Left lobe of liver (tissue), 2 donors: ENCODE data around the gene TMEM141. TPM values are rescaled to one million over a fixed set of nuclear protein-coding genes. Genes with fewer than 3 reads are reported as not detected.

Experiments used
- ATAC-seq: fragments of 200-7000 bp; cut with Tn5 transposase; one replicate; pipeline ENCODE4 v1.9.1; 2020; ENCODE audit warnings: mild to moderate bottlenecking, moderate library complexity
- DNase-seq: peaks from one replicate; pipeline ENCODE4 v3.0.0-alpha.2; 2020; ENCODE audit warnings: low spot score
- total RNA-seq: library from RNA; stranded (reverse); gene quantifications from one replicate; pipeline ENCODE4 v1.2.1, GENCODE V29; 2021
- donor health status: DM: no; HTN: no; CAD: no; lungs with moderate emphysema.
- donor health status: DM: no; HTN: yes; CAD: no.

Gene TMEM141
- total RNA-seq, 1 donor from 2014 or later = 55.1 TPM

GRCh38 chr9:136842380-136842948 is 51.3 kb downstream of the TMEM141 start, which contains the start of gene AJM1:
Gene AJM1 (plus strand): TSS chr9:136842478. CDS start chr9:136844415, 1,937 bp downstream.
- ATAC-seq (peak; percentile 58), DNase-seq (peak; percentile 72)

Other genes starting within 250 kb of the TMEM141 start
- 31.9 TPM for gene NOTCH1, start 245.3 kb upstream of the TMEM141 start, total RNA-seq
- 42.3 TPM for gene EGFL7, start 128.4 kb upstream of the TMEM141 start, total RNA-seq
- 213 TPM for gene AGPAT2, start 103.9 kb upstream of the TMEM141 start, total RNA-seq
- 3.0 TPM for gene DIPK1B, start 78.8 kb upstream of the TMEM141 start, total RNA-seq
- gene LCN10, start 48.4 kb upstream of the TMEM141 start, total RNA-seq = 0.15 TPM
- gene LCN6, start 42.8 kb upstream of the TMEM141 start, total RNA-seq = not detected
- gene LCN8, start 33.1 kb upstream of the TMEM141 start, total RNA-seq = not detected
- gene LCN15, start 26.8 kb upstream of the TMEM141 start, total RNA-seq = not detected
- 0.75 TPM for gene CCDC183, start 5.0 kb downstream of the TMEM141 start, total RNA-seq
- 18.4 TPM for gene RABL6, start 16.6 kb downstream of the TMEM141 start, total RNA-seq
- 4.1 TPM for gene AJM1, start 51.1 kb downstream of the TMEM141 start, total RNA-seq
- gene PHPT1, start 58.1 kb downstream of the TMEM141 start, total RNA-seq = 58.2 TPM
- 28.6 TPM for gene MAMDC4, start 61.0 kb downstream of the TMEM141 start, total RNA-seq
- gene EDF1, start 75.0 kb downstream of the TMEM141 start, total RNA-seq = 232 TPM
- 7.4 TPM for gene TRAF2, start 95.2 kb downstream of the TMEM141 start, total RNA-seq
- 112 TPM for gene FBXW5, start 153.4 kb downstream of the TMEM141 start, total RNA-seq
- 411 TPM for gene C8G, start 153.9 kb downstream of the TMEM141 start, total RNA-seq
- gene LCN12, start 160.9 kb downstream of the TMEM141 start, total RNA-seq = 30.3 TPM
- 5.2 TPM for gene PTGDS, start 186.2 kb downstream of the TMEM141 start, total RNA-seq
- not detected for gene LCNL1, start 191.6 kb downstream of the TMEM141 start, total RNA-seq
- gene PAXX, start 201.1 kb downstream of the TMEM141 start, total RNA-seq = 27.3 TPM
- not detected for gene CLIC3, start 205.2 kb downstream of the TMEM141 start, total RNA-seq
- gene ABCA2, start 236.9 kb downstream of the TMEM141 start, total RNA-seq = 61.2 TPM
- 0.08 TPM for gene FUT7, start 240.7 kb downstream of the TMEM141 start, total RNA-seq